A549 (cell line): ENCODE measurements around the gene PDCD2L. TPM values are rescaled to one million over a fixed set of nuclear protein-coding genes. Genes with fewer than 3 reads are reported as not detected.

Source experiments
- ATAC-seq, 2 experiments: fragments of 200-7000 bp in 1 of 2; fragments of >200 bp in 1 of 2; cut with Nextera tagmentation in 1 of 2; cut with Tn5 transposase in 1 of 2; 3 replicates each; pipeline versions ENCODE4 v1.8.0 to v1.9.1; 2018 to 2020; ENCODE audit warnings: mild to moderate bottlenecking in 1 of 2, moderate library complexity in 1 of 2
- CTCF ChIA-PET: fragments of 300-600 bp; sonication (Branson Sonifier 250); formaldehyde crosslinking; extraction: SDS; loops from one replicate; lab custom pipeline; 2021; ENCODE audit warnings: antibody characterized with exemption, inconsistent platforms; lab: Yijun Ruan, JAX
- POLR2A ChIA-PET: fragments of 350-600 bp; formaldehyde crosslinking; extraction: SDS; loops from one replicate; lab custom pipeline; 2021; ENCODE audit warnings: antibody characterized with exemption, inconsistent platforms; lab: Yijun Ruan, JAX
- DNase-seq, 2 experiments: peaks; one replicate each; pipeline versions ENCODE4 v3.0.0 to v3.0.0-alpha.2; 2011 to 2016; ENCODE audit warnings: low read depth in 1 of 2, low spot score in 1 of 2
- FAIRE-seq: peaks from 2 replicates; lab custom pipeline; 2011; peaks lifted over from hg19 to GRCh38; lab: Jason Lieb, UNC
- H3K27ac ChIP-seq, 2 experiments: fragments of >200 bp; sonication (Bioruptor Twin); formaldehyde crosslinking; 3 replicates each; pipeline ENCODE4 v1.5.1; 2016 to 2017
- H3K4me1 ChIP-seq: fragments of >200 bp; sonication (Bioruptor Twin); formaldehyde crosslinking; 3 replicates; pipeline ENCODE4 v1.6.1; 2016
- H3K4me2 ChIP-seq: fragments of >200 bp; sonication (Bioruptor Twin); formaldehyde crosslinking; 3 replicates; pipeline ENCODE4 v1.6.1; 2016
- H3K4me3 ChIP-seq: fragments of >200 bp; sonication (Bioruptor Twin); formaldehyde crosslinking; 3 replicates; pipeline ENCODE4 v1.5.1; 2016
- H3K9me3 ChIP-seq: fragments of >200 bp; sonication (Bioruptor Twin); formaldehyde crosslinking; 3 replicates; pipeline ENCODE4 v1.6.1; 2016
- CEBPB ChIP-seq, 2 experiments: fragments of >200 bp in 1 of 2; sonication (Bioruptor Twin) in 1 of 2; formaldehyde crosslinking in 1 of 2; IDR thresholded peaks; 2 replicates each; pipeline ENCODE4 v1.6.1; 2012 to 2016
- CHD4 ChIP-seq: fragments of 200-600 bp; sonication (generic); IDR thresholded peaks from 2 replicates; pipeline ENCODE4 v1.6.1; 2016; ENCODE audit warnings: antibody characterized with exemption, mild to moderate bottlenecking, borderline replicate concordance
- FOSB ChIP-seq: fragments of 250-450 bp; sonication (Bioruptor Pico); IDR thresholded peaks from 2 replicates; pipeline ENCODE4 v1.5.0; 2020; ENCODE audit warnings: mild to moderate bottlenecking, moderate library complexity
- FOXS1 ChIP-seq: fragments of 250-450 bp; sonication (Bioruptor Pico); IDR thresholded peaks from 2 replicates; pipeline ENCODE4 v1.5.0; 2020; ENCODE audit warnings: mild to moderate bottlenecking, moderate library complexity
- GATA3 ChIP-seq: IDR thresholded peaks from 2 replicates; pipeline ENCODE4 v1.6.1; 2012; ENCODE audit warnings: borderline replicate concordance
- HDAC2 ChIP-seq: fragments of 200-600 bp; sonication (generic); IDR thresholded peaks from 2 replicates; pipeline ENCODE4 v1.6.1; 2016
- HEYL ChIP-seq: fragments of 250-450 bp; sonication (Bioruptor Pico); IDR thresholded peaks from 2 replicates; pipeline ENCODE4 v1.8.0; 2021; ENCODE audit warnings: mild to moderate bottlenecking, moderate library complexity
- HOXB5 ChIP-seq: fragments of 250-450 bp; sonication (Bioruptor Pico); IDR thresholded peaks from 2 replicates; pipeline ENCODE4 v1.5.0; 2020; ENCODE audit warnings: mild to moderate bottlenecking, moderate library complexity
- JUNB ChIP-seq: fragments of >200 bp; sonication (Bioruptor Twin); formaldehyde crosslinking; IDR thresholded peaks from 2 replicates; pipeline ENCODE4 v1.6.1; 2016
- KDM5A ChIP-seq: fragments of 200-600 bp; sonication (generic); IDR thresholded peaks from 2 replicates; pipeline ENCODE4 v1.6.1; 2016; ENCODE audit warnings: antibody characterized with exemption, mild to moderate bottlenecking
- MAFK ChIP-seq: fragments of 450-650 bp; IDR thresholded peaks from 2 replicates; pipeline ENCODE4 v1.6.1; 2014; ENCODE audit not compliant: partially characterized antibody
- MAZ ChIP-seq: fragments of 150-350 bp; IDR thresholded peaks from 2 replicates; pipeline ENCODE4 v1.6.1; 2014; ENCODE audit warnings: antibody characterized with exemption, low read depth, low read length, borderline replicate concordance
- NR3C1 ChIP-seq: fragments of >200 bp; sonication (Bioruptor Twin); formaldehyde crosslinking; IDR thresholded peaks from 3 replicates; pipeline ENCODE4 v1.6.1; 2017
- POLR2A ChIP-seq: IDR thresholded peaks from 2 replicates; pipeline ENCODE4 v1.6.1; 2012; ENCODE audit warnings: mild to moderate bottlenecking, low read length
- RCOR1 ChIP-seq: fragments of 150-350 bp; IDR thresholded peaks from 2 replicates; pipeline ENCODE4 v1.6.1; 2014; ENCODE audit warnings: antibody characterized with exemption, low read length, low read depth
- RFX5 ChIP-seq: fragments of 450-650 bp; IDR thresholded peaks from 2 replicates; pipeline ENCODE4 v1.7.1; 2014; ENCODE audit warnings: antibody characterized with exemption, mild to moderate bottlenecking, moderate library complexity
- RNF2 ChIP-seq: fragments of 200-600 bp; sonication (generic); IDR thresholded peaks from 2 replicates; pipeline ENCODE4 v1.6.1; 2016; ENCODE audit warnings: low read depth, mild to moderate bottlenecking, antibody characterized with exemption, moderate library complexity, borderline replicate concordance
- TFCP2L1 ChIP-seq: fragments of 250-450 bp; sonication (Bioruptor Pico); IDR thresholded peaks from 2 replicates; pipeline ENCODE4 v1.5.0; 2021; ENCODE audit warnings: mild to moderate bottlenecking
- TP53 ChIP-seq: fragments of 250-450 bp; sonication (Bioruptor Pico); IDR thresholded peaks from 2 replicates; pipeline ENCODE4 v1.5.0; 2021; ENCODE audit warnings: mild to moderate bottlenecking, moderate library complexity
- ZC3H11A ChIP-seq: fragments of 450-650 bp; IDR thresholded peaks from 2 replicates; pipeline ENCODE4 v1.6.1; 2014; ENCODE audit warnings: antibody characterized with exemption, mild to moderate bottlenecking
- ZFP36 ChIP-seq: fragments of 450-650 bp; IDR thresholded peaks from 2 replicates; pipeline ENCODE4 v1.6.1; 2014; ENCODE audit warnings: borderline replicate concordance; ENCODE audit not compliant: partially characterized antibody
- ZNF302 ChIP-seq: fragments of 250-450 bp; sonication (Bioruptor Pico); IDR thresholded peaks from 2 replicates; pipeline ENCODE4 v1.9.0; 2021; ENCODE audit warnings: inconsistent platforms, mild to moderate bottlenecking, moderate library complexity
- ZSCAN20 ChIP-seq: fragments of 250-450 bp; sonication (Bioruptor Pico); IDR thresholded peaks from 2 replicates; pipeline ENCODE4 v1.8.0; 2022; ENCODE audit warnings: mild to moderate bottlenecking, moderate library complexity
- WGBS: methylation state at CpG from one replicate; pipeline ENCODE4 v1.1.6; 2017; ENCODE audit errors: missing lambda C conversion rate; 5-methylcytosine and 5-hydroxymethylcytosine counted together
- polyA plus RNA-seq, 4 experiments: library from polyadenylated mRNA; depleted of rRNA in 3 of 4; stranded (reverse); fragments of >200 nt; fragmentation: RNase III in 1 of 4; extraction: RNeasy Plus Mini Kit Qiagen cat#74134 plus additional on column Dnase treatment in 1 of 4; gene quantifications; 2 replicates in 3 of 4; 3 replicates in 1 of 4; pipeline ENCODE4 v1.2.3, GENCODE V29; 2011 to 2017
- TF ChIP-seq, protein P1 (sequence below): fragments of >200 bp; sonication (Bioruptor Twin); formaldehyde crosslinking; IDR thresholded peaks from 2 replicates; pipeline ENCODE4 v1.6.1; 2016
- TF ChIP-seq, protein P2 (sequence below): IDR thresholded peaks from 2 replicates; pipeline ENCODE4 v1.6.1; 2012; ENCODE audit warnings: low read depth, borderline replicate concordance
- TF ChIP-seq, protein P3 (sequence below): fragments of 200-600 bp; sonication (generic); IDR thresholded peaks from 2 replicates; pipeline ENCODE4 v1.6.1; 2016; ENCODE audit warnings: antibody characterized with exemption, mild to moderate bottlenecking, moderate library complexity
- TF ChIP-seq, protein P4 (sequence below): fragments of 250-450 bp; sonication (Bioruptor Pico); IDR thresholded peaks from 2 replicates; pipeline ENCODE4 v1.5.0; 2020; ENCODE audit warnings: low read depth, mild to moderate bottlenecking, moderate library complexity
- TF ChIP-seq, protein P5 (sequence below): fragments of 450-650 bp; IDR thresholded peaks from 2 replicates; pipeline ENCODE4 v1.6.1; 2014; ENCODE audit warnings: antibody characterized with exemption
- TF ChIP-seq, protein P6 (sequence below): fragments of >200 bp; sonication (Bioruptor Twin); formaldehyde crosslinking; IDR thresholded peaks from 3 replicates; pipeline ENCODE4 v1.5.1; 2016

Gene PDCD2L
- polyA plus RNA-seq, 2 of the 4 experiments (the other 2 are of a cell fraction): 31.5 to 68.9 TPM

DNA sequence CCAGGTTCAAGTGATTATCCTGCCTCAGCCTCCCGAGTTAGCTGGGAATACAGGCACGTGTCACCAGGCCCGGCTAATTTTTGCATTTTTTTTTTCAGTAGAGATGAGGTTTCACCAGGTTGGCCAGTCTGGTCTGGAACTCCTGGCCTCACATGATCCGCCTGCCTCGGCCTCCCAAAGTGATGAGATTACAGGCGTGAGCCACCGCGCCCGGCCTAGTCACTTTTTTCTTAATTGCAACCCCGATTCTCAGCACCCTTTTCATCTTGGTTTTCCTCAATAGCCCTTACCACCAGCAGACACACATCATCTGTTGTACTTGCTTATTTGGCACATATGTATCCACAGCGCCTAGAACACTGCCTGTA, 39.8 kb upstream of the PDCD2L start:
- Histone ChIP-seq H3K4me3 (peak overlapping the region; percentile 95), H3K4me1 (peaks cover 34% of the 10 kb centered on the region), H3K27ac (peak overlapping the region; percentile 93 to 97), H3K4me2 (peak overlapping the region; percentile 100), H3K9me3 (no peaks in the 10 kb centered on the region)
- TF ChIP-seq ZC3H11A (peak; percentile 10; the same call in 1 of the 2 replicates), RFX5 (no peak)
- TF ChIP-seq, protein P1, sequence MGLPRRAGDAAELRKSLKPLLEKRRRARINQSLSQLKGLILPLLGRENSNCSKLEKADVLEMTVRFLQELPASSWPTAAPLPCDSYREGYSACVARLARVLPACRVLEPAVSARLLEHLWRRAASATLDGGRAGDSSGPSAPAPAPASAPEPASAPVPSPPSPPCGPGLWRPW: no peak
- FAIRE-seq: no peak
- ChIA-PET CTCF (interaction anchor here (1.0 kb wide), 1 partner anchor 18 kb away, joined by 5 read pairs; no protein-coding TSS in a partner anchor), POLR2A (interaction anchor here (0.5 to 2.0 kb wide), 7 partner anchors 9 to 64 kb away, joined by 3 to 8 read pairs (median 4); partner anchors contain the start of gene UBA2)
- no peak for DNase-seq
- no peak for ATAC-seq
- WGBS: 78% methylated on average over 11 of the region's 11 CpGs

DNA sequence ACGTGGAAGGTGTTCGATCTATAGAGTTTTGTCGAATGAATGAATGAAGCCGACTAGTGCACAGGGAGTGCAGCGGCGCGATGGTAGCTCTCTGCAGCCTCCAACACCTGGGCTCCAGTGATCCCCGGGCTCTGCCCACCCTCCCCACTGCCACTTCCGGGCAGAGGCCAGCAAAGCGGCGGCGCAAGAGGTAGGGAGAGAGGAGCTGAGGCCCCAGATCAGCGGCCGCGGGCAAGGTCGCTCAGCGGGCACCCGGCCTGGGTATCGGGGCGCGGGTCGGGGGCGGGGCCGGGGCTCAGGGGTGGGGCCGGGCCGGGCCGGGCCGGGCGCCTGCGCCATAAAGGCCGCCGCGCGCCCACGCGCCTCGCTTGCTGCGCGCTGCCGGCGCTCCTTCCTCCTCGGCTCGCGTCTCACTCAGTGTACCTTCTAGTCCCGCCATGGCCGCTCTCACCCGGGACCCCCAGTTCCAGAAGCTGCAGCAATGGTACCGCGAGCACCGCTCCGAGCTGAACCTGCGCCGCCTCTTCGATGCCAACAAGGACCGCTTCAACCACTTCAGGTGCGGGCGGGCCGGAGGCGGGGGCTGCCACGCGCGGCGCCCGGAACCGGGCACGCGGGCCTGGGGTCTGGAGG, 39.3 kb upstream of the PDCD2L start, which contains the start of gene GPI:
GPI (plus strand) TSS at position 367 of the 633 bp plus-strand sequence; CDS start at position 438, 71 bp downstream.
- ATAC-seq (peak; percentile 84 to 88), DNase-seq (peak; percentile 71 to 80), FAIRE-seq (no peak)
- Histone ChIP-seq H3K4me3 (peak within 1 kb of the TSS; percentile 95), H3K4me2 (peak within 1 kb of the TSS; percentile 100), H3K4me1 (peaks cover 29% of the 10 kb centered on the region), H3K27ac (peak within 1 kb of the TSS; percentile 93 to 97), H3K9me3 (no peaks in the 10 kb centered on the region)
- CTCF ChIA-PET: interaction anchor here (0.6 to 1.3 kb wide), 6 partner anchors 16 to 504 kb away, joined by 3 to 5 read pairs (median 4); no protein-coding TSS in a partner anchor
- POLR2A ChIA-PET: interaction anchor here (0.5 to 2.0 kb wide), 7 partner anchors 9 to 63 kb away, joined by 3 to 8 read pairs (median 4); partner anchors contain the start of gene UBA2
- 2% methylated on average over 53 of the region's 67 CpGs for WGBS
- TF ChIP-seq, protein P2, sequence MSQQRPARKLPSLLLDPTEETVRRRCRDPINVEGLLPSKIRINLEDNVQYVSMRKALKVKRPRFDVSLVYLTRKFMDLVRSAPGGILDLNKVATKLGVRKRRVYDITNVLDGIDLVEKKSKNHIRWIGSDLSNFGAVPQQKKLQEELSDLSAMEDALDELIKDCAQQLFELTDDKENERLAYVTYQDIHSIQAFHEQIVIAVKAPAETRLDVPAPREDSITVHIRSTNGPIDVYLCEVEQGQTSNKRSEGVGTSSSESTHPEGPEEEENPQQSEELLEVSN: no peak
- no peak for TF ChIP-seq TFCP2L1
- no peak for TF ChIP-seq ZC3H11A
- no peak for TF ChIP-seq HEYL (CRISPR knock-in tag)
- TF ChIP-seq MAFK: no peak
- TF ChIP-seq HOXB5 (CRISPR knock-in tag): no peak
- TF ChIP-seq, protein P1: no peak
- no peak for TF ChIP-seq KDM5A
- no peak for TF ChIP-seq TP53 (CRISPR knock-in tag)
- no peak for TF ChIP-seq NR3C1
- TF ChIP-seq, protein P3, sequence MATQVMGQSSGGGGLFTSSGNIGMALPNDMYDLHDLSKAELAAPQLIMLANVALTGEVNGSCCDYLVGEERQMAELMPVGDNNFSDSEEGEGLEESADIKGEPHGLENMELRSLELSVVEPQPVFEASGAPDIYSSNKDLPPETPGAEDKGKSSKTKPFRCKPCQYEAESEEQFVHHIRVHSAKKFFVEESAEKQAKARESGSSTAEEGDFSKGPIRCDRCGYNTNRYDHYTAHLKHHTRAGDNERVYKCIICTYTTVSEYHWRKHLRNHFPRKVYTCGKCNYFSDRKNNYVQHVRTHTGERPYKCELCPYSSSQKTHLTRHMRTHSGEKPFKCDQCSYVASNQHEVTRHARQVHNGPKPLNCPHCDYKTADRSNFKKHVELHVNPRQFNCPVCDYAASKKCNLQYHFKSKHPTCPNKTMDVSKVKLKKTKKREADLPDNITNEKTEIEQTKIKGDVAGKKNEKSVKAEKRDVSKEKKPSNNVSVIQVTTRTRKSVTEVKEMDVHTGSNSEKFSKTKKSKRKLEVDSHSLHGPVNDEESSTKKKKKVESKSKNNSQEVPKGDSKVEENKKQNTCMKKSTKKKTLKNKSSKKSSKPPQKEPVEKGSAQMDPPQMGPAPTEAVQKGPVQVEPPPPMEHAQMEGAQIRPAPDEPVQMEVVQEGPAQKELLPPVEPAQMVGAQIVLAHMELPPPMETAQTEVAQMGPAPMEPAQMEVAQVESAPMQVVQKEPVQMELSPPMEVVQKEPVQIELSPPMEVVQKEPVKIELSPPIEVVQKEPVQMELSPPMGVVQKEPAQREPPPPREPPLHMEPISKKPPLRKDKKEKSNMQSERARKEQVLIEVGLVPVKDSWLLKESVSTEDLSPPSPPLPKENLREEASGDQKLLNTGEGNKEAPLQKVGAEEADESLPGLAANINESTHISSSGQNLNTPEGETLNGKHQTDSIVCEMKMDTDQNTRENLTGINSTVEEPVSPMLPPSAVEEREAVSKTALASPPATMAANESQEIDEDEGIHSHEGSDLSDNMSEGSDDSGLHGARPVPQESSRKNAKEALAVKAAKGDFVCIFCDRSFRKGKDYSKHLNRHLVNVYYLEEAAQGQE: no peak
- TF ChIP-seq ZSCAN20 (CRISPR knock-in tag): no peak
- no peak for TF ChIP-seq GATA3
- no peak for TF ChIP-seq ZFP36
- peak; percentile 100 for TF ChIP-seq POLR2A
- TF ChIP-seq, protein P4, sequence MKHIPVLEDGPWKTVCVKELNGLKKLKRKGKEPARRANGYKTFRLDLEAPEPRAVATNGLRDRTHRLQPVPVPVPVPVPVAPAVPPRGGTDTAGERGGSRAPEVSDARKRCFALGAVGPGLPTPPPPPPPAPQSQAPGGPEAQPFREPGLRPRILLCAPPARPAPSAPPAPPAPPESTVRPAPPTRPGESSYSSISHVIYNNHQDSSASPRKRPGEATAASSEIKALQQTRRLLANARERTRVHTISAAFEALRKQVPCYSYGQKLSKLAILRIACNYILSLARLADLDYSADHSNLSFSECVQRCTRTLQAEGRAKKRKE (CRISPR knock-in tag): no peak
- TF ChIP-seq CHD4: no peak
- no peak for TF ChIP-seq RCOR1
- TF ChIP-seq JUNB: no peak
- no peak for TF ChIP-seq CEBPB (IDR thresholded peaks at IDR 0.05)
- TF ChIP-seq ZNF302 (CRISPR knock-in tag): no peak
- no peak for TF ChIP-seq FOXS1 (CRISPR knock-in tag)
- TF ChIP-seq, protein P5, sequence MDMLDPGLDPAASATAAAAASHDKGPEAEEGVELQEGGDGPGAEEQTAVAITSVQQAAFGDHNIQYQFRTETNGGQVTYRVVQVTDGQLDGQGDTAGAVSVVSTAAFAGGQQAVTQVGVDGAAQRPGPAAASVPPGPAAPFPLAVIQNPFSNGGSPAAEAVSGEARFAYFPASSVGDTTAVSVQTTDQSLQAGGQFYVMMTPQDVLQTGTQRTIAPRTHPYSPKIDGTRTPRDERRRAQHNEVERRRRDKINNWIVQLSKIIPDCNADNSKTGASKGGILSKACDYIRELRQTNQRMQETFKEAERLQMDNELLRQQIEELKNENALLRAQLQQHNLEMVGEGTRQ: no peak
- no peak for TF ChIP-seq RFX5
- no peak for TF ChIP-seq HDAC2
- no peak for TF ChIP-seq FOSB (CRISPR knock-in tag)
- TF ChIP-seq, protein P6, sequence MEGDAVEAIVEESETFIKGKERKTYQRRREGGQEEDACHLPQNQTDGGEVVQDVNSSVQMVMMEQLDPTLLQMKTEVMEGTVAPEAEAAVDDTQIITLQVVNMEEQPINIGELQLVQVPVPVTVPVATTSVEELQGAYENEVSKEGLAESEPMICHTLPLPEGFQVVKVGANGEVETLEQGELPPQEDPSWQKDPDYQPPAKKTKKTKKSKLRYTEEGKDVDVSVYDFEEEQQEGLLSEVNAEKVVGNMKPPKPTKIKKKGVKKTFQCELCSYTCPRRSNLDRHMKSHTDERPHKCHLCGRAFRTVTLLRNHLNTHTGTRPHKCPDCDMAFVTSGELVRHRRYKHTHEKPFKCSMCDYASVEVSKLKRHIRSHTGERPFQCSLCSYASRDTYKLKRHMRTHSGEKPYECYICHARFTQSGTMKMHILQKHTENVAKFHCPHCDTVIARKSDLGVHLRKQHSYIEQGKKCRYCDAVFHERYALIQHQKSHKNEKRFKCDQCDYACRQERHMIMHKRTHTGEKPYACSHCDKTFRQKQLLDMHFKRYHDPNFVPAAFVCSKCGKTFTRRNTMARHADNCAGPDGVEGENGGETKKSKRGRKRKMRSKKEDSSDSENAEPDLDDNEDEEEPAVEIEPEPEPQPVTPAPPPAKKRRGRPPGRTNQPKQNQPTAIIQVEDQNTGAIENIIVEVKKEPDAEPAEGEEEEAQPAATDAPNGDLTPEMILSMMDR: no peak
- TF ChIP-seq MAZ: no peak
- TF ChIP-seq RNF2: 0 out of 2 replicates have a peak, but pooled peaks have one; percentile 40
